Neutrophil (primary cell): ENCODE data around the gene CRYGC.
"Not testable (repeated sequence)": the region's sequence is repeated elsewhere in the genome, so short reads cannot be mapped to it uniquely, and the experiment has no call there.

Source experiments
- H3K27ac ChIP-seq: fragments of 200-600 bp; sonication (generic); 2 replicates; pipeline ENCODE4 v1.5.1; 2016; ENCODE audit warnings: mild to moderate bottlenecking, moderate library complexity
- H3K27me3 ChIP-seq: fragments of 200-600 bp; sonication (generic); 2 replicates; pipeline ENCODE4 v1.6.0; 2016; ENCODE audit warnings: mild to moderate bottlenecking
- H3K36me3 ChIP-seq: fragments of 200-600 bp; sonication (generic); 2 replicates; pipeline ENCODE4 v1.5.1; 2017
- H3K4me1 ChIP-seq, 2 experiments: fragments of 200-600 bp in 1 of 2; sonication (generic) in 1 of 2; 1 replicate in 1 of 2; 2 replicates in 1 of 2; pipeline versions ENCODE4 v1.5.1 to v1.6.1; 2013 to 2016; ENCODE audit warnings: low read depth in 1 of 2, low read length in 1 of 2, mild to moderate bottlenecking in 1 of 2, moderate library complexity in 1 of 2; ENCODE audit not compliant: control insufficient read depth in 1 of 2, insufficient read depth in 1 of 2
- H3K4me3 ChIP-seq, 2 experiments: fragments of 200-600 bp in 1 of 2; sonication (generic) in 1 of 2; 1 replicate in 1 of 2; 2 replicates in 1 of 2; pipeline ENCODE4 v1.5.1; 2013 to 2016; ENCODE audit warnings: low read depth in 1 of 2, low read length in 1 of 2, mild to moderate bottlenecking in 1 of 2, moderate library complexity in 1 of 2
- H3K9me3 ChIP-seq: fragments of 200-600 bp; sonication (generic); 2 replicates; pipeline ENCODE4 v1.5.1; 2016
- CTCF ChIP-seq: fragments of 200-600 bp; sonication (generic); IDR thresholded peaks from 2 replicates; pipeline ENCODE4 v1.5.1; 2016; ENCODE audit warnings: antibody characterized with exemption

Gene CRYGC

GRCh38 chr2:208103616-208104015 is 26.0 kb downstream of the CRYGC start:
- Histone ChIP-seq H3K4me3 (no peak overlapping the region), H3K9me3 (no peaks in the 10 kb centered on the region), H3K27ac (no peak overlapping the region), H3K4me1 (peaks cover 0 to 5% of the 10 kb centered on the region in 2 experiments), H3K27me3 (peaks cover 3% of the 10 kb centered on the region), H3K36me3 (no peaks in the 10 kb centered on the region)
- TF ChIP-seq CTCF, result no peak

- no peak for TF ChIP-seq CTCF
- no peaks in the 10 kb centered on the region for H3K36me3 ChIP-seq
- H3K4me1 ChIP-seq, result peaks cover 0 to 5% of the 10 kb centered on the region in 2 experiments
- H3K9me3 ChIP-seq, result no peaks in the 10 kb centered on the region
- H3K4me3 ChIP-seq, result no peak overlapping the region
- peaks cover 3% of the 10 kb centered on the region for H3K27me3 ChIP-seq
- no peak overlapping the region for H3K27ac ChIP-seq
Observed at GRCh38 chr2:208101716-208102631, 27.7 kb downstream of the CRYGC start.

GRCh38 chr2:208099682-208100470 is 29.8 kb downstream of the CRYGC start:
- peaks cover 4 to 9% of the 10 kb centered on the region in 2 experiments for H3K4me1 ChIP-seq
- no peak overlapping the region for H3K27ac ChIP-seq
- H3K27me3 ChIP-seq, result peaks cover 3% of the 10 kb centered on the region
- no peak overlapping the region for H3K4me3 ChIP-seq
- no peak for TF ChIP-seq CTCF
- no peaks in the 10 kb centered on the region for H3K36me3 ChIP-seq
- no peaks in the 10 kb centered on the region for H3K9me3 ChIP-seq

- H3K4me1 ChIP-seq, H3K36me3 ChIP-seq: not testable (repeated sequence)
Observed at GRCh38 chr2:208098701-208099100, 30.9 kb downstream of the CRYGC start.

GRCh38 chr2:208098267-208098666 is 31.4 kb downstream of the CRYGC start:
- TF ChIP-seq CTCF, result no peak
- Histone ChIP-seq H3K27me3 (peaks cover 3% of the 10 kb centered on the region), H3K9me3 (no peaks in the 10 kb centered on the region)

More at GRCh38 chr2:208098701-208099100, 30.9 kb downstream of the CRYGC start:
- not testable (repeated sequence) for H3K9me3 ChIP-seq, H3K27ac ChIP-seq, H3K27me3 ChIP-seq, H3K4me3 ChIP-seq

More at GRCh38 chr2:208098267-208098666, 31.4 kb downstream of the CRYGC start:
- Histone ChIP-seq H3K27ac (no peak overlapping the region), H3K4me3 (no peak overlapping the region), H3K4me1 (peaks cover 4 to 9% of the 10 kb centered on the region in 2 experiments), H3K36me3 (no peaks in the 10 kb centered on the region)
